T-helper 1 cell treated with Interleukin-12 subunit alpha and Interleukin-12 subunit beta and Interleukin-4 antibody, amounts not matched to agents 30 ng/mL and 1 ng/mL, for 36 hours (primary cell): ENCODE measurements around the gene KCNG3. TPM values are rescaled to one million over a fixed set of nuclear protein-coding genes. Genes with fewer than 3 reads are reported as not detected.

ENCODE experiments used
- intact Hi-C: fragments of 100-400 bp; cut with micrococcal nuclease; formaldehyde crosslinking; loops from one replicate; pipeline ENCODE4 v1.15.1; 2024
- total RNA-seq: library from RNA; stranded (reverse); gene quantifications from 2 replicates; pipeline ENCODE4 v1.2.3, GENCODE V29; 2022

Gene KCNG3
- total RNA-seq, 1 donor from 2014 or later: not detected

- intact Hi-C loops: no loop called here
Observed at GRCh38 chr2:42488297-42488696, 5.5 kb downstream of the KCNG3 start.

GRCh38 chr2:42486145-42486906 is 7.5 kb downstream of the KCNG3 start:
- intact Hi-C loops: no loop called here

- intact Hi-C loops: no loop called here
Observed at GRCh38 chr2:42480402-42480801, 13.4 kb downstream of the KCNG3 start.

GRCh38 chr2:42474765-42475454 is 18.9 kb downstream of the KCNG3 start:
- intact Hi-C loops: no loop called here

- intact Hi-C loops: no loop called here
Observed at GRCh38 chr2:42470706-42471105, 23.1 kb downstream of the KCNG3 start.

- intact Hi-C loops: no loop called here
Observed at GRCh38 chr2:42464631-42465030, 29.2 kb downstream of the KCNG3 start.

GRCh38 chr2:42463570-42463969 is 30.2 kb downstream of the KCNG3 start:
- intact Hi-C loops: no loop called here

- intact Hi-C loops: no loop called here
Observed at GRCh38 chr2:42459296-42459695, 34.5 kb downstream of the KCNG3 start.

- intact Hi-C loops: no loop called here
Observed at GRCh38 chr2:42458396-42458795, 35.4 kb downstream of the KCNG3 start.

- intact Hi-C loops: no loop called here
Observed at GRCh38 chr2:42457011-42457410, 36.8 kb downstream of the KCNG3 start.

- intact Hi-C loops: no loop called here
Observed at GRCh38 chr2:42456126-42456839, 37.5 kb downstream of the KCNG3 start.

GRCh38 chr2:42452545-42452944 is 41.2 kb downstream of the KCNG3 start:
- intact Hi-C loops: no loop called here

- intact Hi-C loops: no loop called here
Observed at GRCh38 chr2:42450136-42450535, 43.6 kb downstream of the KCNG3 start.

GRCh38 chr2:42449163-42450087 is 44.4 kb downstream of the KCNG3 start:
- intact Hi-C loops: no loop called here

- intact Hi-C loops: no loop called here
Observed at GRCh38 chr2:42448163-42448562, 45.6 kb downstream of the KCNG3 start.

- intact Hi-C loops: no loop called here
Observed at GRCh38 chr2:42446503-42447271, 47.1 kb downstream of the KCNG3 start.

- intact Hi-C loops: no loop called here
Observed at GRCh38 chr2:42443718-42444399, 49.9 kb downstream of the KCNG3 start.

- intact Hi-C loops: no loop called here
Observed at GRCh38 chr2:42442774-42443173, 51.0 kb downstream of the KCNG3 start.

- intact Hi-C loops: no loop called here
Observed at GRCh38 chr2:42438685-42439084, 55.1 kb downstream of the KCNG3 start.

GRCh38 chr2:42436370-42436769 is 57.4 kb downstream of the KCNG3 start:
- intact Hi-C loops: no loop called here
